Activated CD8-positive, alpha-beta memory T cell treated with anti-CD3 and anti-CD28 coated beads, Interleukin-2, amount 50 U/mL, for 24 hours (primary cell): ENCODE data around the gene DFFA.

Experiments used
- DNase-seq: peaks from one replicate; pipeline ENCODE4 v3.0.0-alpha.2; 2020; ENCODE audit errors: extremely low read depth

The DFFA gene, protein sequence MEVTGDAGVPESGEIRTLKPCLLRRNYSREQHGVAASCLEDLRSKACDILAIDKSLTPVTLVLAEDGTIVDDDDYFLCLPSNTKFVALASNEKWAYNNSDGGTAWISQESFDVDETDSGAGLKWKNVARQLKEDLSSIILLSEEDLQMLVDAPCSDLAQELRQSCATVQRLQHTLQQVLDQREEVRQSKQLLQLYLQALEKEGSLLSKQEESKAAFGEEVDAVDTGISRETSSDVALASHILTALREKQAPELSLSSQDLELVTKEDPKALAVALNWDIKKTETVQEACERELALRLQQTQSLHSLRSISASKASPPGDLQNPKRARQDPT

GRCh38 chr1:10472220-10473144 is at the start of gene DFFA:
Gene DFFA, minus strand, starts transcription at chr1:10472529. Its CDS starts 71 bp downstream, at chr1:10472458.
- peak; percentile 85 for DNase-seq

- DNase-seq, result no peak
Observed at GRCh38 chr1:10521537-10522157, 49.3 kb upstream of the DFFA start.

- no peak for DNase-seq
Observed at GRCh38 chr1:10520952-10521351, 48.6 kb upstream of the DFFA start.

DNA sequence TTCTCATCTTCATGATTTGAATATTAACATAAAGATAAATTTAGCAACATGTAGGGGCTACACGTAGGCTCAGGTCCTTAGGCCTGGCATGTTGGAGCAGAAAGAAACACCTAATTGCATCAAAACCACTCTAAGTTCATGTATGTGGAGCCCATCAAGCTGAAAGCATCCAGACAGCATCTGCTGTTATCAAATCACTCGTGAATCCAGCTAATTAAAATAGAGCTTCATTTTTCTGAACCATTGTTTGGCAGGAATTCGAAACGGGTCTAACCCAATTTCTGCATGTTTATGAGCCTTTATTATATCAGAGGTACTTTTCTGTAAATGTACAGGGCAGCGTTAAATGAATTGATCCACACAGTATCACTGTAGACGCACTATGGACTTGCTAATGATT is 48.2 kb upstream of the DFFA start:
- DNase-seq, result no peak

DNA sequence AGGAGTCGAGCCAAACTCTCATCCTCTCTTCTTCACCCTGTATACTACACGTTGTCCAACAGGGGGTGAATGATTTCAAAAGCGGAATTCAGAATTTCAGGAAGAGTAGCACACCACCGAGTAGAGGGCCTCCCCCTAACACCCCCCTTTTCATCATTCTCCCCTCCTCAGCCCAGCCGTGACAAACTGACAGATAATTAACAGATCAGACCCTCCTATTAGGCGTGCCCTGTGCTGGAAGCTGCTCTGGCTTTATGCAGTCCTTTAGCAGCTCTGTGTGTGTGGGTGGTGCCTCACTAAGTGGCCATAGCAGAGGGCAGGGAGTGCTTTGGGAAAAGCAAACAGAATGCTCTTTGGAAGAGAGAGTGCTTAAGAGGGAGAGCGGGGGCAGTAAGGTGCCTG is 46.7 kb upstream of the DFFA start:
- DNase-seq, result no peak

DNA sequence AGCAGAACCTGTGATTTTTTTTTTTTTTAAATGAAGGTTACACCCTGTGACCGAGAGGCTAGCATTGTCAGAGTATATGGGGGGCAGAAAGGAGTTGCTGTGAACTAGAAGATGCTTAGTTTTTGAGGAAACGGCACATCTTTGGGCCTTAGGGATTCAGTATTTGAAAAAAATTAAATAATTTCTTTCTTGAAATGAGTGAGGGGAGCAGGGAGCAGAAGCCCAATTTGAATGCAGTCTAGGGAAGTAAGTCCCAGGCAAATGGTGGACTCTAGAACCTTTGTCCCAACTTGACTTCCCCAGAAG is 45.3 kb upstream of the DFFA start:
- no peak for DNase-seq

DNA sequence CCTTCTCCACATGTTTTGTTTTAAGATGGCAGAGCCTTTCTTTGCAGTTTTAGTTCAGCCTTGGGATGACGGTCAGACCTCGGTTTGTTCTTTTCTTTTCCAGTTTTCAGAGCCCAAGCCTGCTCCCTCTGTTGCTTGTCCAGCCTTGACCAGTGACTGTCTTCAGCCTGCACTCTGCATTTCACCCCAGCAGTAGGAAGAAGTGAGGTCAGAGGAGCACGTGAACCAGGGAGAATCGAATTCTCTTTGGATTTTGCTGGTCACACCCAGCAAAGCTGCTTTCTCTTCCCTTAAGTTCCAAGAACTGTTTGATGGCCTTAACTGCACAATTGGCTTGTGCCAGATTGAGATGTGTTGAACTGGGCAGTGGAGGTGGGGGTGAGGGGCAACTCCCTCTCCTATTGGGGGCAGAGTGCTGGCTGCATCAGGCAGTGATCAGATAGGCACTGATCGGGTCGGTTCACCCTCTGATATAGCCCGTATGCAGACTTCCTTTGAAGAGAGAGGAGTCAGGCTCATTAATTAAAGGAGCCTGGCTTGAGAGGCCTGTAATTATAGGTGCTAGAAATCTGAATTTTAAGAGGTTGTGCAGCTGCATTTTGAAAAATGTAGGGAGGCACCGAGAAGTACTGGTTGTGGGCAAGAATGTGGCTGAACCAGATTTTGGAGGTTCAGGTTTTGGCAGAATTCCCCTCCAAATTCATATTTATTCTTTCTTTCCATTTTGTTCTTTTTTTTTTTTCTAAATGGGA is 44.8 kb upstream of the DFFA start:
- no peak for DNase-seq

DNA sequence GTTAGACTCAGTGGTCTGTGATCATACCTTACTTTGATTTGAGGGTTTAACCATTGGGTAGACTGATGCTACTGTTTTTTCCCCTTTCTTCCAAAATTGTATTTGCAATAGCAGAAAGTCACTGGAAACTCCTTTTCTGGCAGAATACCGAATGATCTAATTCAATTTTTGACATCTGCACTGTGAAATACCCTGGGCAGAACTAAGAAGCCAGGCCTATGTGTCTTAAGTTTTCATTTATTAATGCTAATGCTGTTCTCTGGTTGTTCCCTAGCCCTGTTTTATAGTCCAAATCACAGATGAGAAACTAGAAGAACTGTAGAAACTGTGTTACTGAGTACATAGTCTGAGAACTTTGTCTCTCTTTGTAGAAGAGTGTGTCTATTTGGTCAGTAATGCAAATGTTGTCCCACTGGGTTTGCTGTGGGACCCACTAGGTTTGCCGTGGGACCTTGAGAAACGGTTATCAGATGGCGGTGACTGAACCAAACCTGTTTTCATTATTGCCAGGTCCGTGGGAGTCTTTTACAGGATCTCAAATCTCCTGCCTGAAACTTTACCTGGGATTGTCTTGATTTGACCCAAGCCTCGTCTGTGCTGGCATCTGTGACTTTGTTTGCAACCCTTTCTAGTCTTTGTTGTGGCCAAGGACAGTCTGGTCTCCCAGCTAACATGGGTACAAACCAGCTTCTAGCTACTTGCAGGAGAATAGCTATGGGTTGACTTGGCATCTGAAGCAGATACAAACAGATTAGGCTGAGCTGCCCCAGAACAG is 43.8 kb upstream of the DFFA start:
- DNase-seq, result no peak

DNA sequence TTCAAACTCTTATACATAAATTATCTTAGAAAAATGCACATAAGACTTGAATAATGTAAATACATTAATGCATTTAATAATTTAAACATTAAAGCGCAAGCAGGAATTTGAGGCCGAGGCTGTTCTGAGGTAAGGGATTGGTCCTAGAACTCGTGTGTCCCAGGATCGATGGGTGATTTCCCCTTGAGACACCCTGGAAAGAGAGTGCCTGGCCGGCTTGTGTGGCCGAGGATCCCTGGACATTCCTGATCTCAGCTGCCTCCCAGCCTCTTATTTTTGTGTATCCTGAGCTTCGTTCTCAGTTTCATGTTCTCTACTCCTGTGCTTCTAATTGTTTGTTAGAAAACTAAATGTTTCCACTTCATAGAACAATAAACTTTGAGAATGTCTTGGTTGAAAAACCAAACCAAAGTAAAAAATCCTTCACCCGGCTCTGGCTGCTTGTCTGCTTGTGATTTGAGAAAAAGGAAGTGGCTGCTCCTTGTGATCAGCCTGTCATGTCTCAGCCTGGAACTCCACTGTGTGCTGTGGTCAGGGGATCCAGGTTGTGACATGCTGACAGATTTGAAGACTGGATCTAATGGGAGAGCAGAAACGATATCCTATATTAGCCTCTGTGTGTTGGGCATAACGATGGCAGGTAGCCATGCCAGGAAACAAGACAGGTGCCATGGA is 43.1 kb upstream of the DFFA start:
- DNase-seq, result no peak

DNA sequence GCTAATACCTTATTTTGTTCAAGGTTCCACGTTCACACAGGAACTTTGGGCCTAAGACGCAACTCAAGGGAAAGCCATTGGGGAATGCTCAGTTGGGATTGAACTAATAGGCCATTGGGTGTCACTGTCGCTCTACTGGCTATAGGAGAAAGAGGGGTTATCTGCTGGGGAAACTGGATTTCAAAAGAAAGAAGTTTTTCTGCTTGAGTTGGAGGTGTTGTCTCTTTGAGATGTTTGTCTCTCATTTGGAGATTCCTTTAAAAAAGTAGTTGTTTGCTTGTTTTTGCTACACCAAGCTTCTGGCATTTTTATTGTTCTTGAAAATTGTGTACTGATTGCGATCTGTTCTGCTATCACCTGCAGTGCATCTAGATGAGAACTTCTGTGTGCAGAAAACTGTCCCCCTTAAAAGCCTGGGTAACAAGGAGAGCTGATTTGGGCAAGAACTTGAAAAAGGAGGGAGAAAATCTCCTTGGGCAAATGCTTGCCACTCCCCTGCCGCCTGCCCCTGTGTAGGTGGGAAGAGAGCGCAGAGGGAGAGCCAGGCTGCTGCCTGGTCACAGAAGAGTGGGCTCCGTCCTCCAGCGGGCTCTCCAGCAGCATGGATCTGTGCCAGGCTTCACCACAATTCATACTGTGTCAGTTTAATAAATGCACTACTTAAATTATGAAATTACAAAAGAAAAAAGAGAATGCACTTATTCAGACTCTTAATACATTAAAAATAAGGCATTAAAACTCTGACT is 42.3 kb upstream of the DFFA start:
- no peak for DNase-seq

DNA sequence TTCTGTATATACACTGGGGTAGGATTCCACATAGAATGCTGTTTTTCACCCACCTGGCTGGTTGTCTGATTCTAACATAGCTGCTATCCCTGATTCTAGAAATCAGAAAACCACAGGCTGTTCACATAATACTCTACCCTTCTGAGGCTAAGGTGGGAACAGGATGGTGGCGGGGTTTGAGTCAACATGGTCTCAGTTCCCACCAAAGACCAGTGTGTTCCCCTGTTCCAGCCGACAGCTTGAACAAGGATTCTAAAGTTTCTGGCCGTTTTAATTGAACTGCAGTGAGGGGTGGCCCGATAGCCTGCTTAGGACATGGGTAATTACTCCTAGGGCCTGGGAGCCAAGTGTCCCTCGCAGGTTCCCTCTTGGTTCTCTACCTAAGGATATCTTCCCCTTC is 40.9 kb upstream of the DFFA start:
- DNase-seq, result no peak

GRCh38 chr1:10511494-10511885 is 39.2 kb upstream of the DFFA start:
- DNase-seq, result no peak

- DNase-seq, result peak; percentile 72
Observed at GRCh38 chr1:10510520-10511493, 38.5 kb upstream of the DFFA start.

GRCh38 chr1:10509809-10510509 is 37.6 kb upstream of the DFFA start:
- DNase-seq, result no peak

- no peak for DNase-seq
Observed at GRCh38 chr1:10508511-10508951, 36.2 kb upstream of the DFFA start.

- DNase-seq, result no peak
Observed at GRCh38 chr1:10507111-10507879, 35.0 kb upstream of the DFFA start.

- DNase-seq, result no peak
Observed at GRCh38 chr1:10506677-10507047, 34.3 kb upstream of the DFFA start.
